Bronchial epithelial cell (primary cell): Measurements from ENCODE around the gene RIC8B. TPM values are rescaled to one million over a fixed set of nuclear protein-coding genes. Genes with fewer than 3 reads are reported as not detected.

Experiments used
- DNase-seq: peaks from one replicate; pipeline ENCODE4 v3.0.0-alpha.2; 2010; ENCODE audit warnings: low read depth
- FAIRE-seq: peaks from 2 replicates; lab custom pipeline; 2011; peaks lifted over from hg19 to GRCh38; lab: Jason Lieb, UNC
- H3K27me3 ChIP-seq: 2 replicates; pipeline ENCODE4 v1.5.1; 2011; ENCODE audit warnings: low read length; ENCODE audit not compliant: control insufficient read depth, insufficient read depth
- H3K36me3 ChIP-seq: 2 replicates; pipeline ENCODE4 v1.5.1; 2011; ENCODE audit warnings: low read length; ENCODE audit not compliant: control insufficient read depth, insufficient read depth
- H3K4me3 ChIP-seq: 2 replicates; pipeline ENCODE4 v1.5.1; 2011; ENCODE audit warnings: mild to moderate bottlenecking, low read depth, low read length, control low read depth
- total RNA-seq: library from RNA; depleted of rRNA; stranded (reverse); fragments of >200 nt; gene quantifications from 2 replicates; pipeline ENCODE4 v1.2.1, GENCODE V29; 2014
- TF ChIP-seq, protein P1 (sequence below): IDR thresholded peaks from 2 replicates; pipeline ENCODE4 v1.5.1; 2011; ENCODE audit warnings: mild to moderate bottlenecking, moderate library complexity, low read length, control low read depth, inconsistent platforms; ENCODE audit not compliant: insufficient read depth, severe bottlenecking

RIC8B gene
- total RNA-seq, 1 donor from 2014 or later: 4.5 TPM

DNA sequence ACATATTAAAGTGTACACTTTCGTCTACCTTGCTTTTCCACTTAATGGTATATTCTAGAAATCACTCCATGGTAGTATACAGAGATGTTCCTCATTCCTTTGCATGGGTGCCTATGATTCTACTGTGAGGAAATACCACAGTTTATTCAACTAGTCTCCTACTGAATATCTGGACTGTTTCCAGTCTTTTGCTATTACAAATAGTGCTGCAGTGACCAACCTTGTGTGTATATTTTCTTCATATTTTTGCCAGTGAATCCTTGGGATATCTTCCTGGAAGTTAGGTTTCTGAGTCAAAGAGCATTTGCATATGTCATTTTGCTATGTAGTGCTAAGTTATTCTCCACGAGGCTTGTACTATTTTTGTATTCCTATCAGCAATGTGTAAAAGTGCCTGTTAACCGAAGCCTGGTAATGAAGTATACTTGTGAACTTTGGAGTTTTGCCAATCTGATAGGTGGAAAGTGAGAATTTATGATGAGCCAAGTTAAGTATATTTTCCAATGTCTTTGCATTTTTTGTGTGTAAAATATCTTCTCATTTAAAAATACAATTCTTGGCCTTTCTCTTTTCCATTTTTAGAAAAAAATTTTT is 149.9 kb downstream of the RIC8B start:
- FAIRE-seq (no peak), DNase-seq (no peak)
- TF ChIP-seq, protein P1, sequence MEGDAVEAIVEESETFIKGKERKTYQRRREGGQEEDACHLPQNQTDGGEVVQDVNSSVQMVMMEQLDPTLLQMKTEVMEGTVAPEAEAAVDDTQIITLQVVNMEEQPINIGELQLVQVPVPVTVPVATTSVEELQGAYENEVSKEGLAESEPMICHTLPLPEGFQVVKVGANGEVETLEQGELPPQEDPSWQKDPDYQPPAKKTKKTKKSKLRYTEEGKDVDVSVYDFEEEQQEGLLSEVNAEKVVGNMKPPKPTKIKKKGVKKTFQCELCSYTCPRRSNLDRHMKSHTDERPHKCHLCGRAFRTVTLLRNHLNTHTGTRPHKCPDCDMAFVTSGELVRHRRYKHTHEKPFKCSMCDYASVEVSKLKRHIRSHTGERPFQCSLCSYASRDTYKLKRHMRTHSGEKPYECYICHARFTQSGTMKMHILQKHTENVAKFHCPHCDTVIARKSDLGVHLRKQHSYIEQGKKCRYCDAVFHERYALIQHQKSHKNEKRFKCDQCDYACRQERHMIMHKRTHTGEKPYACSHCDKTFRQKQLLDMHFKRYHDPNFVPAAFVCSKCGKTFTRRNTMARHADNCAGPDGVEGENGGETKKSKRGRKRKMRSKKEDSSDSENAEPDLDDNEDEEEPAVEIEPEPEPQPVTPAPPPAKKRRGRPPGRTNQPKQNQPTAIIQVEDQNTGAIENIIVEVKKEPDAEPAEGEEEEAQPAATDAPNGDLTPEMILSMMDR: no peak
- no peak overlapping the region for H3K4me3 ChIP-seq
- no peaks in the 10 kb centered on the region for H3K36me3 ChIP-seq
- peaks cover 2% of the 10 kb centered on the region for H3K27me3 ChIP-seq

DNA sequence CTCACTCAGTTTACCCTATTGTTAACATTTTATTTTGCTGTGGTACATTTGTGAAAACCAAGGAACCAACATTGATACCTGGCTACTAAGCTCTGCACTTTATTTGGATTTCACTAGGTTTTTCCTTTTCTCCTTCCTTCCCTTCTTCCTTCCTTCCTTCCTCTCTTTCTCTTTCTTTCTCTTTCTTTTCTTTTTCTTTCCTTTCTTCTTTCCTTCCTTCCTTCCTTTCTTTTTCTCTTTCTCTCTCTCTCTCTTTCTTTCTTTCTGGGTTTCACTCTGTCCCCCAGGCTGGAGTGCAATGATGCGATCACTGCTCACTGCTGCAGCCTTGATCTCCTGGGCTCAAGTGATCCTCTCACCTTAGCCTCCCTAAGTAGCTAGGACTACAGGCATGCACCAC is 152.2 kb downstream of the RIC8B start:
- no peak overlapping the region for H3K4me3 ChIP-seq
- H3K36me3 ChIP-seq: no peaks in the 10 kb centered on the region
- TF ChIP-seq, protein P1: no peak
- DNase-seq: no peak
- no peak for FAIRE-seq
- no peaks in the 10 kb centered on the region for H3K27me3 ChIP-seq

DNA sequence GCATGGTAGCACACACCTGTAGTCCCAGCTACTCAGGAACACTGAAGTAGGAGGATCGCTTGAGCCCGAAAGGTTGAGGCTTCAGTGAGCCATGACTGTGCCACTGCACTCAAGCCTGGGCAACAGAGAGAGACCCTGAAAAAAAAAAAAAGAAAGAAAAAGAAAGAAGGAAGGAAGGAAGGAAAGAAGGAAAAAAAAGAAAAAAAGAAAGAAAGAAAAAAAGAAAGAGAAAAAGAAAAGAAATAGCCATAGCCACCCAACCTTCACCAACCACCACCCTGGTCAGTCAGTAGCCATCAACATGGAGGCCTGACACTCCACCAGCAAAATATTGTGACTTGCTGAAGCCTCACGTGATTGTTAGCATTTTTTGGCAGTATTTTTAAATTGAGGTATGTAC is 159.8 kb downstream of the RIC8B start:
- TF ChIP-seq, protein P1: no peak
- DNase-seq (no peak), FAIRE-seq (no peak)
- Histone ChIP-seq H3K4me3 (no peak overlapping the region), H3K36me3 (no peaks in the 10 kb centered on the region), H3K27me3 (no peaks in the 10 kb centered on the region)

Other genes starting within 250 kb of the RIC8B start
- gene RFX4, start 191.7 kb upstream of the RIC8B start, total RNA-seq: not detected in 2 replicates
- gene TMEM263, start 181.2 kb downstream of the RIC8B start, total RNA-seq: 15.9 and 26.6 TPM in 2 replicates
- gene MTERF2, start 212.5 kb downstream of the RIC8B start, total RNA-seq: 3.6 and 3.9 TPM in 2 replicates